Keratinocyte (primary cell): ENCODE results near the gene GNB1L. TPM values are rescaled to one million over a fixed set of nuclear protein-coding genes. Genes with fewer than 3 reads are reported as not detected.

Experiments used
- DNase-seq: peaks from one replicate; pipeline ENCODE4 v3.0.0-alpha.2; 2011; ENCODE audit warnings: low read depth, missing footprints, low spot score
- FAIRE-seq: peaks from 2 replicates; lab custom pipeline; 2011; peaks lifted over from hg19 to GRCh38; lab: Jason Lieb, UNC
- H2AFZ ChIP-seq: 2 replicates; pipeline ENCODE4 v1.6.0; 2012; ENCODE audit warnings: low read length, control low read depth, inconsistent platforms; ENCODE audit not compliant: control insufficient read depth
- H3K27ac ChIP-seq: 2 replicates; pipeline ENCODE4 v1.5.1; 2011; ENCODE audit warnings: low read length; ENCODE audit not compliant: control insufficient read depth, insufficient read depth
- H3K27me3 ChIP-seq: 3 replicates; pipeline ENCODE4 v1.6.0; 2011; ENCODE audit warnings: low read length; ENCODE audit not compliant: control insufficient read depth, insufficient read depth; ENCODE audit errors: extremely low read depth
- H3K36me3 ChIP-seq, 2 experiments: 2 replicates in 1 of 2; 3 replicates in 1 of 2; pipeline ENCODE4 v1.5.1; 2011; ENCODE audit warnings: low read length in 2 of 2, mild to moderate bottlenecking in 1 of 2; ENCODE audit not compliant: control insufficient read depth in 2 of 2, insufficient read depth in 2 of 2; ENCODE audit errors: extremely low read depth in 1 of 2
- H3K4me1 ChIP-seq: 3 replicates; pipeline ENCODE4 v1.5.1; 2011; ENCODE audit warnings: low read length; ENCODE audit not compliant: control insufficient read depth, insufficient read depth; ENCODE audit errors: extremely low read depth
- H3K4me2 ChIP-seq: 3 replicates; pipeline ENCODE4 v1.6.0; 2011; ENCODE audit warnings: low read depth, low read length; ENCODE audit not compliant: control insufficient read depth, insufficient read depth; ENCODE audit errors: extremely low read depth
- H3K4me3 ChIP-seq, 3 experiments: fragments of 200-600 bp in 1 of 3; sonication (generic) in 1 of 3; 2 replicates in 2 of 3; 3 replicates in 1 of 3; pipeline ENCODE4 v1.5.1; 2011 to 2016; ENCODE audit warnings: low read length in 3 of 3, mild to moderate bottlenecking in 3 of 3, control low read depth in 2 of 3, inconsistent platforms in 1 of 3, low read depth in 1 of 3, mixed read lengths in 1 of 3, mixed run types in 1 of 3, moderate library complexity in 1 of 3; ENCODE audit not compliant: control insufficient read depth in 2 of 3, insufficient read depth in 2 of 3; ENCODE audit errors: extremely low read depth in 1 of 3
- H3K79me2 ChIP-seq: 2 replicates; pipeline ENCODE4 v1.6.0; 2012; ENCODE audit warnings: low read length; ENCODE audit not compliant: control insufficient read depth, insufficient read depth
- H3K9ac ChIP-seq: 3 replicates; pipeline ENCODE4 v1.6.0; 2011; ENCODE audit warnings: low read length; ENCODE audit not compliant: control insufficient read depth, insufficient read depth; ENCODE audit errors: extremely low read depth
- H3K9me1 ChIP-seq: 3 replicates; pipeline ENCODE4 v1.6.0; 2011; ENCODE audit warnings: low read length; ENCODE audit not compliant: control insufficient read depth, insufficient read depth; ENCODE audit errors: extremely low read depth
- H3K9me3 ChIP-seq: 2 replicates; pipeline ENCODE4 v1.5.1; 2012; ENCODE audit warnings: low read depth, low read length; ENCODE audit not compliant: control insufficient read depth
- H4K20me1 ChIP-seq: 3 replicates; pipeline ENCODE4 v1.6.0; 2011; ENCODE audit warnings: low read length; ENCODE audit not compliant: control insufficient read depth, insufficient read depth; ENCODE audit errors: extremely low read depth
- CTCF ChIP-seq, 3 experiments: IDR thresholded peaks in 1 of 3; conservative IDR thresholded peaks in 1 of 3; optimal IDR thresholded peaks in 1 of 3; 2 replicates in 2 of 3; 3 replicates in 1 of 3; pipeline versions ENCODE3 to v1.5.1; 2011; ENCODE audit warnings: low read length in 3 of 3, mild to moderate bottlenecking in 3 of 3, moderate library complexity in 2 of 3, control low read depth in 1 of 3, inconsistent platforms in 1 of 3; ENCODE audit not compliant: insufficient read depth in 2 of 3; ENCODE audit errors: extremely low read depth in 1 of 3
- EZH2 ChIP-seq: IDR thresholded peaks from one replicate; pipeline ENCODE4 v1.6.1; 2012; ENCODE audit warnings: inconsistent platforms, mild to moderate bottlenecking, low read length, moderate library complexity
- dilution Hi-C: fragments of 300-500 bp; cut with MboI; formaldehyde crosslinking; loops from one replicate; pipeline ENCODE4 v1.7.0; 2020; ENCODE audit warnings: low sequenced_read_pairs; ENCODE audit not compliant: extremely low pct_ligation_motif_present
- polyA plus RNA-seq, 5 experiments: library from polyadenylated mRNA; depleted of rRNA in 3 of 5; stranded (reverse) in 3 of 5; stranded (forward) in 1 of 5; unstranded in 1 of 5; fragments of >200 nt; gene quantifications; 1 replicate in 1 of 5; 2 replicates in 3 of 5; 3 replicates in 1 of 5; pipeline versions ENCODE4 v1.2.1 to v1.2.3, GENCODE V29; 2011 to 2012; ENCODE audit warnings: missing spikeins in 2 of 5, low read depth in 1 of 5, low replicate concordance in 1 of 5

Gene GNB1L
- polyA plus RNA-seq, 1 donor (not counting 4 experiments of a cell fraction or from before 2014, with no cell fraction given), result 2.0 TPM

DNA sequence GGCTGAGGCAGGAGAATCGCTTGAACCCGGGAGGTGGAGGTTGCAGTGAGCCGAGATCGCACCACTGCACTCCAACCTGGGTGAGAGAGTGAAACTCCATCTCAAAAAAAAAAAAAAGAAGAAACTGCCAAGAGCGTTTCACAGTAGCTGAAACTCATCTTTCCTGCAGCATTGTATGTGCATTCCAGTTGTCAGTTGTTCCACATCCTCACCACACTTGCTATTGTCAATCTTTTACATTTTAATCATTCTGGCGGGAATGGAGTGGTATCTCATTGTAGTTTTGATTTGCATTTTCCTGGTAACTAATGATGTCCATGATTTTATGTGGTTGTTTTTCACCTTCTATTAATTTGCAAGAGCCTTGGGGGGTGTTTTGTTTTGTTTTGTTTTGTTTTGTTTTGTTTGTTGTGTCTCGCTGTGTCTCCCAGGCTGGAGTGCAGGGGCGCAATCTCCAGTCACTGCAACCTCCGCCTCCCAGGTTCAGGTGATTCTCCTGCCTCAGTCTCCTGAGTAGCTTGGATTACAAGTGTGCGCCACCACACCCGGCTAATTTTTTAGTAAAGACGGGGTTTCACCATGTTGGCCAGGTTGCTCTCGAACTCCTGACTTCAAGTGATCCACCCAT is 8.1 kb upstream of the GNB1L start:
- no peaks in the 10 kb centered on the region for H3K9me3 ChIP-seq
- no peak overlapping the region for H3K9ac ChIP-seq
- DNase-seq, result no peak
- H3K4me1 ChIP-seq, result no peaks in the 10 kb centered on the region
- no peak overlapping the region for H2AFZ ChIP-seq
- H3K4me3 ChIP-seq, result no peak overlapping the region
- no peaks in the 10 kb centered on the region for H3K9me1 ChIP-seq
- no peaks in the 10 kb centered on the region for H3K36me3 ChIP-seq
- H4K20me1 ChIP-seq, result no peaks in the 10 kb centered on the region
- no peak overlapping the region for H3K4me2 ChIP-seq
- FAIRE-seq, result no peak
- TF ChIP-seq CTCF (optimal IDR thresholded peaks at IDR 0.05 in 1 of 3, IDR thresholded peaks at IDR 0.05 in 1 of 3, conservative IDR thresholded peaks at IDR 0.05 in 1 of 3; ENCODE audit: extremely low read depth in 1 of 3, insufficient read depth in 2 of 3, low read length in 3 of 3) (no peak), EZH2 (no peak)
- no peaks in the 10 kb centered on the region for H3K27me3 ChIP-seq
- H3K27ac ChIP-seq, result no peak overlapping the region
- H3K79me2 ChIP-seq, result no peaks in the 10 kb centered on the region
- dilution Hi-C loops, result no loop called here

GRCh38 chr22:19859861-19860510 is 5.3 kb upstream of the GNB1L start:
- FAIRE-seq, result no peak
- Histone ChIP-seq H3K9ac (no peak overlapping the region), H2AFZ (no peak overlapping the region), H3K27ac (no peak overlapping the region), H3K4me2 (no peak overlapping the region), H3K27me3 (no peaks in the 10 kb centered on the region), H3K9me3 (no peaks in the 10 kb centered on the region), H3K36me3 (no peaks in the 10 kb centered on the region), H3K4me1 (peaks cover 9% of the 10 kb centered on the region), H3K9me1 (no peaks in the 10 kb centered on the region), H3K79me2 (peaks cover 7% of the 10 kb centered on the region), H4K20me1 (no peaks in the 10 kb centered on the region), H3K4me3 (no peak overlapping the region)
- TF ChIP-seq EZH2 (no peak), CTCF (optimal IDR thresholded peaks at IDR 0.05 in 1 of 3, IDR thresholded peaks at IDR 0.05 in 1 of 3, conservative IDR thresholded peaks at IDR 0.05 in 1 of 3; ENCODE audit: extremely low read depth in 1 of 3, insufficient read depth in 2 of 3, low read length in 3 of 3) (no peak)
- DNase-seq, result no peak
- dilution Hi-C loops, result no loop called here
